Measurements from ENCODE around the gene IGSF8. TPM values are rescaled to one million over a fixed set of nuclear protein-coding genes. Genes with fewer than 3 reads are reported as not detected.

The IGSF8 gene
- total RNA-seq, 6 experiments from 2014 or later, result 27.5 to 45.7 (median 29.4) TPM

GRCh38 chr1:160096274-160097116 lies 1.9 kb downstream of the IGSF8 start:
- intact Hi-C loops (cut with DNase I), result no loop called here

GRCh38 chr1:160095382-160096105 lies 2.9 kb downstream of the IGSF8 start:
- intact Hi-C loops (cut with DNase I), result no loop called here

More at GRCh38 chr1:160096274-160097116, 1.9 kb downstream of the IGSF8 start:
- ATAC-seq (peak in 3 of 4 donors; percentile 8 to 32 (median 19)), DNase-seq (peak; percentile 56 to 79 (median 76))
- 16% methylated on average over 2 of the region's 4 CpGs for WGBS (ENCODE audit: insufficient coverage, low coverage, low lambda C conversion rate, missing lambda C conversion rate)
- Histone ChIP-seq H3K36me3 (peaks cover 0 to 13% (median 5%) of the 10 kb centered on the region in 4 donors), H3K4me3 (peak overlapping the region in 2 of 3 donors; percentile 74 to 81), H3K9me3 (no peaks in the 10 kb centered on the region), H3K4me1 (peaks cover 0 to 75% (median 28%) of the 10 kb centered on the region in 4 donors), H3K27ac (peak overlapping the region; percentile 67 to 86 (median 70)), H3K27me3 (no peaks in the 10 kb centered on the region)
- TF ChIP-seq CTCF (IDR thresholded peaks at IDR 0.05) (no peak), POLR2A (IDR thresholded peaks at IDR 0.05) (peak; percentile 46)

GRCh38 chr1:160094806-160095205 lies 3.6 kb downstream of the IGSF8 start:
- peaks cover 0 to 14% (median 6%) of the 10 kb centered on the region in 4 donors for H3K36me3 ChIP-seq
- TF ChIP-seq POLR2A (IDR thresholded peaks at IDR 0.05) (no peak), CTCF (IDR thresholded peaks at IDR 0.05) (no peak)
- H3K9me3 ChIP-seq, result no peaks in the 10 kb centered on the region
- no peak for DNase-seq
- H3K27ac ChIP-seq, result peak overlapping the region in 2 of 3 donors; percentile 17 to 86
- no peak for ATAC-seq
- H3K4me3 ChIP-seq, result no peak overlapping the region
- peaks cover 0 to 62% (median 28%) of the 10 kb centered on the region in 4 donors for H3K4me1 ChIP-seq
- WGBS (ENCODE audit: insufficient coverage, low coverage, low lambda C conversion rate, missing lambda C conversion rate), result 91% methylated on average over 4 of the region's 14 CpGs
- H3K27me3 ChIP-seq, result no peaks in the 10 kb centered on the region
- intact Hi-C loops (cut with DNase I), result no loop called here

More at GRCh38 chr1:160095382-160096105, 2.9 kb downstream of the IGSF8 start:
- Histone ChIP-seq H3K36me3 (peaks cover 0 to 14% (median 6%) of the 10 kb centered on the region in 4 donors), H3K27ac (peak overlapping the region; percentile 67 to 86 (median 70)), H3K4me3 (no peak overlapping the region), H3K9me3 (no peaks in the 10 kb centered on the region), H3K27me3 (no peaks in the 10 kb centered on the region), H3K4me1 (peaks cover 0 to 65% (median 28%) of the 10 kb centered on the region in 4 donors)
- ATAC-seq, result peak in 2 of 4 donors; percentile 6 to 7
- TF ChIP-seq CTCF (IDR thresholded peaks at IDR 0.05) (no peak), POLR2A (IDR thresholded peaks at IDR 0.05) (no peak)
- WGBS (ENCODE audit: insufficient coverage, low coverage, low lambda C conversion rate, missing lambda C conversion rate), result 50% methylated on average over 2 of the region's 4 CpGs
- peak in 1 of 3 donors; percentile 69 for DNase-seq

- Histone ChIP-seq H3K4me3 (no peak overlapping the region), H3K36me3 (peaks cover 0 to 14% (median 6%) of the 10 kb centered on the region in 4 donors), H3K27me3 (no peaks in the 10 kb centered on the region), H3K9me3 (no peaks in the 10 kb centered on the region), H3K27ac (peak overlapping the region in 2 of 3 donors; percentile 17 to 86), H3K4me1 (peaks cover 0 to 60% (median 27%) of the 10 kb centered on the region in 4 donors)
- intact Hi-C loops (cut with DNase I), result no loop called here
- ATAC-seq, result no peak
- DNase-seq, result no peak
- TF ChIP-seq POLR2A (IDR thresholded peaks at IDR 0.05) (no peak), CTCF (IDR thresholded peaks at IDR 0.05) (no peak)
- 30% methylated on average over 4 of the region's 4 CpGs for WGBS (ENCODE audit: insufficient coverage, low coverage, low lambda C conversion rate, missing lambda C conversion rate)
These were observed 4.2 kb downstream of the IGSF8 start for GRCh38 chr1:160094291-160094625.
